Calu3 (cell line): ENCODE data around the gene MEF2C. TPM values are rescaled to one million over a fixed set of nuclear protein-coding genes. Genes with fewer than 3 reads are reported as not detected.

Experiments used
- BruUV-seq: library from RNA; stranded (reverse); fragments of 400-500 nt; replicated peaks from 2 replicates; lab custom pipeline; 2021; lab: Mats Ljungman, UMichigan
- CTCF ChIA-PET: fragments of 300-600 bp; sonication (Branson Sonifier 250); formaldehyde crosslinking; loops from one replicate; lab custom pipeline; 2022; ENCODE audit warnings: antibody characterized with exemption; lab: Charles Lee
- DNase-seq: peaks from one replicate; pipeline ENCODE4 v3.0.0; 2022
- H3K27ac Mint-ChIP-seq: one replicate; pipeline ENCODE4 v1.8.0; 2022; ENCODE audit warnings: mixed read lengths; ENCODE audit not compliant: unreplicated experiment
- H3K27me3 Mint-ChIP-seq: one replicate; pipeline ENCODE4 v1.8.0; 2022; ENCODE audit warnings: mixed read lengths; ENCODE audit not compliant: unreplicated experiment
- H3K36me3 Mint-ChIP-seq: one replicate; pipeline ENCODE4 v1.8.0; 2022; ENCODE audit warnings: mild to moderate bottlenecking, moderate library complexity, mixed read lengths; ENCODE audit not compliant: insufficient read depth, unreplicated experiment
- H3K4me1 Mint-ChIP-seq: one replicate; pipeline ENCODE4 v1.8.0; 2022; ENCODE audit warnings: mild to moderate bottlenecking, low read depth, mixed read lengths; ENCODE audit not compliant: unreplicated experiment
- H3K4me3 Mint-ChIP-seq: one replicate; pipeline ENCODE4 v1.8.0; 2022; ENCODE audit warnings: mild to moderate bottlenecking, low read depth, moderate library complexity, mixed read lengths; ENCODE audit not compliant: unreplicated experiment
- H3K9me3 Mint-ChIP-seq: one replicate; pipeline ENCODE4 v1.8.0; 2022; ENCODE audit warnings: low read depth, mixed read lengths; ENCODE audit not compliant: unreplicated experiment
- CTCF ChIP-seq: fragments of 200-600 bp; IDR thresholded peaks from one replicate; pipeline ENCODE4 v1.8.0; 2022; ENCODE audit warnings: antibody characterized with exemption; ENCODE audit not compliant: unreplicated experiment
- intact Hi-C: fragments of 100-400 bp; cut with micrococcal nuclease; formaldehyde crosslinking; loops from one replicate; pipeline ENCODE4 v1.10.0; 2022; ENCODE audit not compliant: unreplicated experiment
- total RNA-seq: library from RNA; stranded (reverse); gene quantifications from 2 replicates; pipeline ENCODE4 v1.2.3, GENCODE V29; 2022

MEF2C gene
- total RNA-seq, 1 experiment from 2014 or later = 6.1 TPM

GRCh38 chr5:88815050-88815789 lies 67.8 kb downstream of the MEF2C start:
- no peaks in the 10 kb centered on the region for H3K36me3 Mint-ChIP-seq
- CTCF ChIA-PET = no interaction called here
- intact Hi-C loops = no loop called here
- no peak overlapping the region for H3K4me3 Mint-ChIP-seq
- no peak for TF ChIP-seq CTCF
- no TSS peak for BruUV-seq
- no peaks in the 10 kb centered on the region for H3K27me3 Mint-ChIP-seq
- no peaks in the 10 kb centered on the region for H3K4me1 Mint-ChIP-seq
- no peak overlapping the region for H3K27ac Mint-ChIP-seq
- DNase-seq = no peak
- H3K9me3 Mint-ChIP-seq = no peaks in the 10 kb centered on the region

GRCh38 chr5:88813805-88814575 lies 69.0 kb downstream of the MEF2C start:
- no peaks in the 10 kb centered on the region for H3K27me3 Mint-ChIP-seq
- no peaks in the 10 kb centered on the region for H3K9me3 Mint-ChIP-seq
- CTCF ChIA-PET = interaction anchor here (0.7 kb wide), 1 partner anchor 1414 kb away, joined by 5 read pairs; no protein-coding TSS in a partner anchor
- H3K4me3 Mint-ChIP-seq = no peak overlapping the region
- no TSS peak for BruUV-seq
- H3K27ac Mint-ChIP-seq = no peak overlapping the region
- intact Hi-C loops = no loop called here
- no peak for DNase-seq
- H3K36me3 Mint-ChIP-seq = no peaks in the 10 kb centered on the region
- H3K4me1 Mint-ChIP-seq = no peaks in the 10 kb centered on the region
- no peak for TF ChIP-seq CTCF

GRCh38 chr5:88813244-88813643 lies 69.7 kb downstream of the MEF2C start:
- CTCF ChIA-PET = interaction anchor here (0.7 kb wide), 1 partner anchor 1413 kb away, joined by 5 read pairs; no protein-coding TSS in a partner anchor
- no peak overlapping the region for H3K27ac Mint-ChIP-seq
- no TSS peak for BruUV-seq
- TF ChIP-seq CTCF = no peak
- DNase-seq = no peak
- no peak overlapping the region for H3K4me3 Mint-ChIP-seq
- no peaks in the 10 kb centered on the region for H3K9me3 Mint-ChIP-seq
- no peaks in the 10 kb centered on the region for H3K36me3 Mint-ChIP-seq
- intact Hi-C loops = no loop called here
- no peaks in the 10 kb centered on the region for H3K27me3 Mint-ChIP-seq
- no peaks in the 10 kb centered on the region for H3K4me1 Mint-ChIP-seq

GRCh38 chr5:88808153-88808552 lies 74.8 kb downstream of the MEF2C start:
- Mint-ChIP-seq H3K4me1 (no peaks in the 10 kb centered on the region), H3K27ac (no peak overlapping the region), H3K9me3 (no peaks in the 10 kb centered on the region), H3K36me3 (no peaks in the 10 kb centered on the region), H3K4me3 (no peak overlapping the region), H3K27me3 (no peaks in the 10 kb centered on the region)
- TF ChIP-seq CTCF = no peak
- CTCF ChIA-PET = no interaction called here
- intact Hi-C loops = no loop called here
- no TSS peak for BruUV-seq
- DNase-seq = no peak
